Measurements from ENCODE around the gene FCRLB. TPM values are rescaled to one million over a fixed set of nuclear protein-coding genes. Genes with fewer than 3 reads are reported as not detected.

FCRLB gene
- total and polyA plus RNA-seq, 3 donors from 2014 or later = 0.53 to 0.68 (median 0.63) TPM

DNA sequence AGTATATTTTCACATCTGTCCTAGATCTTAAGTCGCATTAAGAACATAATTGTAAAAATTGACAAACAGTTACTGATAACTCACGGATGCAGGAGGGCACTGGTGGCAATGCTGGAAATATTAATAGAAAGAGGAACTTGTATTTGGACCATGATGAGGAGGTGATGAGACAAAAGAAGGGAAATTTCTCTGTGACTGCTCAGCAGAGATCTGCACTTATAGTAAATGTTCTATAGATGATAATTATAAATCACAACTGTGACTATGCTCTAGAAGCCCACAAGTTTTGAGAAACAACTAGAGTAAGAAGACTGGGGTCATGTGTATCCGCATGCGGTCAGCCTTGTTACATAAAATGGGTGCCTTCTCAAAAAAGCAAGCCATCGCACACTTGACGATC lies 19.6 kb downstream of the FCRLB start:
- Histone ChIP-seq H3K4me1 (no peaks in the 10 kb centered on the region), H3K36me3 (ENCODE audit: low read depth, missing control alignments) (no peaks in the 10 kb centered on the region), H3K4me3 (no peak overlapping the region), H3K9me3 (no peaks in the 10 kb centered on the region), H3K27me3 (no peaks in the 10 kb centered on the region), H3K27ac (no peak overlapping the region)
- intact Hi-C loops (cut with DNase I; ENCODE audit: low total_unique reads) = no loop called here
- 84 to 88% methylated on average over 6 of the region's 6 CpGs for WGBS, 2 donors
- no peak for TF ChIP-seq POLR2A (IDR thresholded peaks at IDR 0.05)
- DNase-seq = no peak

DNA sequence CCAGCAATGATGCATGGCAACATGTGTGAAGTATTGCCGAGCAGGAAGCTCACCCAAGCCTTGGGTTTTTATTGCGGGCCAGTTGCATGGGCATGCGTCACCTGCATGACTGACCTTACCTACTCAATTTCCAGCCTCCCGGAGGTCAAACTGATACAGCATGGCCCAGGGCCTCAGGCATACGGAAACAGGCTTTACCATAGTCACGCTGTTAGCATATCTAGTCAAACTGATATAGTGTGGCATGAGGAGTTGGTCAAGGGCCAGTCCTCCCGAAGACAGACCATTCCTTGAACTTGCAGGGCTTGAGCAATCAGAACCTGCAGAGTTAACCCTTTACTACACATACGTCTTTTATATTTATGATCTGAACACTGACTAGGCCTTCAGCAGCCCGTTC lies 21.9 kb downstream of the FCRLB start:
- no peak overlapping the region for H3K27ac ChIP-seq
- TF ChIP-seq POLR2A (IDR thresholded peaks at IDR 0.05) = no peak
- TF ChIP-seq, protein P1, sequence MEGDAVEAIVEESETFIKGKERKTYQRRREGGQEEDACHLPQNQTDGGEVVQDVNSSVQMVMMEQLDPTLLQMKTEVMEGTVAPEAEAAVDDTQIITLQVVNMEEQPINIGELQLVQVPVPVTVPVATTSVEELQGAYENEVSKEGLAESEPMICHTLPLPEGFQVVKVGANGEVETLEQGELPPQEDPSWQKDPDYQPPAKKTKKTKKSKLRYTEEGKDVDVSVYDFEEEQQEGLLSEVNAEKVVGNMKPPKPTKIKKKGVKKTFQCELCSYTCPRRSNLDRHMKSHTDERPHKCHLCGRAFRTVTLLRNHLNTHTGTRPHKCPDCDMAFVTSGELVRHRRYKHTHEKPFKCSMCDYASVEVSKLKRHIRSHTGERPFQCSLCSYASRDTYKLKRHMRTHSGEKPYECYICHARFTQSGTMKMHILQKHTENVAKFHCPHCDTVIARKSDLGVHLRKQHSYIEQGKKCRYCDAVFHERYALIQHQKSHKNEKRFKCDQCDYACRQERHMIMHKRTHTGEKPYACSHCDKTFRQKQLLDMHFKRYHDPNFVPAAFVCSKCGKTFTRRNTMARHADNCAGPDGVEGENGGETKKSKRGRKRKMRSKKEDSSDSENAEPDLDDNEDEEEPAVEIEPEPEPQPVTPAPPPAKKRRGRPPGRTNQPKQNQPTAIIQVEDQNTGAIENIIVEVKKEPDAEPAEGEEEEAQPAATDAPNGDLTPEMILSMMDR (IDR thresholded peaks at IDR 0.05) = no peak
- DNase-seq = no peak
- intact Hi-C loops (cut with DNase I; ENCODE audit: low total_unique reads) = no loop called here
- no peaks in the 10 kb centered on the region for H3K27me3 ChIP-seq
- H3K4me3 ChIP-seq = no peak overlapping the region
- WGBS, 2 donors = 82 to 84% methylated on average over 9 of the region's 9 CpGs
- no peaks in the 10 kb centered on the region for H3K4me1 ChIP-seq
- H3K36me3 ChIP-seq (ENCODE audit: low read depth, missing control alignments) = no peaks in the 10 kb centered on the region
- H3K9me3 ChIP-seq = no peaks in the 10 kb centered on the region

DNA sequence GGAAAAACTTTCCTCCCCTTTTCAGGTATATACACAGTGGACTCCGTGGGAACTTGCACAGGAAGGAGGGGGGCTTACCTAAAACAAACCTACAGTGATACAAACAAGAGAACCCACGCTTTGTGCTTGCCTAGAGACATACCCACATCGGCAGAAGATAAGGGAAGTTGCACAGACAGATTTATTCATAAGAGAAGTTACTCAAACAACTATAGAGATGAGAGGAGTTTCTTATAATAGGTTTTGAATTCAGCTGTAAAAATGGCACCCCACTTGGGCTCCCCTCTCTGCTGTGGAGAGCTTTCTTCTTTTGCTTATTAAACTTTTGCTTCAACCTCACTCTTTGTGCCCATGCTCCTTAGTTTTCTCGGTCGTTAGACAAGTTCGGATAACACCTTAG lies 26.5 kb downstream of the FCRLB start:
- intact Hi-C loops (cut with DNase I; ENCODE audit: low total_unique reads) = no loop called here
- no peak overlapping the region for H3K4me3 ChIP-seq
- no peaks in the 10 kb centered on the region for H3K36me3 ChIP-seq (ENCODE audit: low read depth, missing control alignments)
- 40 to 52% methylated on average over 6 of the region's 6 CpGs for WGBS, 2 donors
- H3K9me3 ChIP-seq = no peaks in the 10 kb centered on the region
- H3K4me1 ChIP-seq = peaks cover 5% of the 10 kb centered on the region
- no peaks in the 10 kb centered on the region for H3K27me3 ChIP-seq
- no peak for TF ChIP-seq POLR2A (IDR thresholded peaks at IDR 0.05)
- TF ChIP-seq, protein P1 (IDR thresholded peaks at IDR 0.05) = no peak
- DNase-seq = no peak
- no peak overlapping the region for H3K27ac ChIP-seq

DNA sequence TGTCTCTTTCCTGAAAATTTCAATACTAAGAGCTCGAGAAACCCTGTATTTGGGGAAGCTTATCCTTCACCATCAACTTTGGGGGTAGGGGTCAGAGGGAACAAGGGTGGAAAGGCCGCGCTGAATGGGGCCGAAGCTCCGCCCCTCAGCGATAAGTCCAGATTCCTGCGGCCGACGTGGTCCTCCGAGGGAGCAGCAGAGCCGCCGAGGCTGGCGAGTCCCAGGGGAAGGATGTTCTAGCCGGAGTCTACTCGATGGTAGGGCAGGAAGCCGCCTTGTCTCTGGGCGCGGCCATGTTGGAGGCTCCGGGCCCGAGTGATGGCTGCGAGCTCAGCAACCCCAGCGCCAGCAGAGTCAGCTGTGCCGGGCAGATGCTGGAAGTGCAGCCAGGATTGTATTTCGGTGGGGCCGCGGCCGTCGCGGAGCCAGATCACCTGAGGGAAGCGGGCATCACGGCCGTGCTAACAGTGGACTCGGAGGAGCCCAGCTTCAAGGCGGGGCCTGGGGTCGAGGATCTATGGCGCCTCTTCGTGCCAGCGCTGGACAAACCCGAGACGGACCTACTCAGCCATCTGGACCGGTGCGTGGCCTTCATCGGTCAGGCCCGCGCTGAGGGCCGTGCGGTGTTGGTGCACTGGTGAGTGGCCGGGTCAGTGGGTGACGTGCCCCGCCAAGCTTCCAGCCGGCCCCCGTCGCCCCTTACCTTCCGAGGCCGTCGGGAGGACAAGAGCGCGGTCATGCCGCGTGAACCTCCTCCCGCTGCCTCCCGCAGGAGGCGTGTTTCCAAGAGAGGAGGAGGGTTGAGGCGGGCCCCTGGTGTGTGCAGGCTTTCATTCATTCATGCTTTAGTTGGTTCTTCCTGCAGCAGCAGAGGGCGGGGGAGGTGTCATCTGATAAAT lies 28.4 kb downstream of the FCRLB start, which contains the start of gene DUSP12:
Gene DUSP12 (plus strand): TSS at position 278 of the 899 bp plus-strand sequence. CDS start 16 bp downstream, at position 294.
- Histone ChIP-seq H3K36me3 (ENCODE audit: low read depth, missing control alignments) (no peaks in the 10 kb centered on the region), H3K27me3 (no peaks in the 10 kb centered on the region), H3K9me3 (no peaks in the 10 kb centered on the region), H3K4me1 (peaks cover 5% of the 10 kb centered on the region), H3K4me3 (peak within 1 kb of the TSS; percentile 69 to 97), H3K27ac (peak within 1 kb of the TSS; percentile 48 to 88)
- TF ChIP-seq POLR2A (IDR thresholded peaks at IDR 0.05) = no peak
- TF ChIP-seq, protein P1 (IDR thresholded peaks at IDR 0.05) = no peak
- WGBS, 2 donors = 0 to 1% methylated on average over 13 to 57 of the region's 65 CpGs
- peak; percentile 97 for DNase-seq
- intact Hi-C loops (cut with DNase I; ENCODE audit: low total_unique reads) = no loop called here

DNA sequence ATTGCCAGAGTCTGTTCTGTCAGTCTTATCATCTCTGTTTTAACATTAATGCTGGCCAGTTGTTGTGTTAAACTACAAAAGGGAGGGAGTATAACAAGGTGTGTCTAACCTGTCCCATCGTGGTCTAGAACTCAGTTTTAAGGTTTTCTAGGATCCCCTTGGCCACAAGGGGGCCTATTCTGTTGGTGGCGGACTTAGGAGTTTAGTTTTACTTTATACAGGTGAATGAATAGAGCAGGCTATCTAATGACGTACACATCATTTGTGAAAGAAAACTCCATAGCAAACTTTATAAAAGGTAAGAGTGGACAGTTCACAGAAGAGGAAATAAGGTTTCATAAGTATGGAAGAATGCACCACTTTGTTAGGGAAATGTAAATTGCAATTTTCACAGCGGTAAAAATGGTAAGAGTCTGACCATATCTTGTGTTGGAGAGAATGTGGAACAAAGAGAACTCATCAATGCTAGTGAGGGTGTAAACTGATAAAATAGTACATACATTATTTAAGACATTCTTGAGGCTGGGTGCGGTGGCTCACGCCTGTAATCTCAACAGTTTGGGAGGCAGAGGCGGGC lies 42.3 kb downstream of the FCRLB start:
- intact Hi-C loops (cut with DNase I; ENCODE audit: low total_unique reads) = no loop called here
- Histone ChIP-seq H3K4me1 (peaks cover 11% of the 10 kb centered on the region), H3K27ac (peak overlapping the region in 1 of 2 donors; percentile 18), H3K4me3 (no peak overlapping the region), H3K9me3 (no peaks in the 10 kb centered on the region), H3K27me3 (no peaks in the 10 kb centered on the region), H3K36me3 (ENCODE audit: low read depth, missing control alignments) (no peaks in the 10 kb centered on the region)
- DNase-seq = no peak
- 76 to 81% methylated on average over 7 of the region's 7 CpGs for WGBS, 2 donors
- no peak for TF ChIP-seq POLR2A (IDR thresholded peaks at IDR 0.05)
- TF ChIP-seq, protein P1 (IDR thresholded peaks at IDR 0.05) = peak in 1 of 3 experiments; percentile 42
